ENCODE measurements around the gene OR2A25. TPM values are rescaled to one million over a fixed set of nuclear protein-coding genes. Genes with fewer than 3 reads are reported as not detected.

OR2A25 gene
- total RNA-seq, 4 donors from 2014 or later, result not detected

GRCh38 chr7:144032985-144033709 lies 36.5 kb upstream of the OR2A25 start:
- Histone ChIP-seq H3K4me3 (no peak overlapping the region), H3K4me1 (no peaks in the 10 kb centered on the region), H3K9me3 (no peaks in the 10 kb centered on the region), H3K27me3 (no peaks in the 10 kb centered on the region), H3K36me3 (no peaks in the 10 kb centered on the region), H3K27ac (no peak overlapping the region)
- ATAC-seq, result no peak
- 52 to 55% methylated on average over 1 of the region's 1 CpG for WGBS, 2 donors (ENCODE audit: low coverage in 1 of 2)
- TF ChIP-seq CTCF (IDR thresholded peaks at IDR 0.05), result no peak
- TF ChIP-seq POLR2AphosphoS5 (IDR thresholded peaks at IDR 0.05), result no peak
- TF ChIP-seq EP300 (IDR thresholded peaks at IDR 0.05), result no peak
- TF ChIP-seq POLR2A (IDR thresholded peaks at IDR 0.05), result no peak

- no peaks in the 10 kb centered on the region for H3K36me3 ChIP-seq
- no peaks in the 10 kb centered on the region for H3K4me1 ChIP-seq
- ATAC-seq, result no peak
- H3K4me3 ChIP-seq, result no peak overlapping the region
- TF ChIP-seq EP300 (IDR thresholded peaks at IDR 0.05) (no peak), POLR2A (IDR thresholded peaks at IDR 0.05) (no peak)
- H3K9me3 ChIP-seq, result no peaks in the 10 kb centered on the region
- H3K27me3 ChIP-seq, result no peaks in the 10 kb centered on the region
- no peak overlapping the region for H3K27ac ChIP-seq
Observed at GRCh38 chr7:144035385-144035784, 34.2 kb upstream of the OR2A25 start.

GRCh38 chr7:144036302-144036885 lies 33.2 kb upstream of the OR2A25 start:
- no peak for ATAC-seq
- no peak for TF ChIP-seq POLR2A (IDR thresholded peaks at IDR 0.05)
- no peak for TF ChIP-seq CTCF (IDR thresholded peaks at IDR 0.05)
- TF ChIP-seq POLR2AphosphoS5 (IDR thresholded peaks at IDR 0.05), result no peak
- TF ChIP-seq EP300 (IDR thresholded peaks at IDR 0.05), result no peak
- Histone ChIP-seq H3K27me3 (no peaks in the 10 kb centered on the region), H3K9me3 (no peaks in the 10 kb centered on the region), H3K4me1 (no peaks in the 10 kb centered on the region), H3K27ac (no peak overlapping the region), H3K36me3 (no peaks in the 10 kb centered on the region), H3K4me3 (no peak overlapping the region)
- 67 to 80% methylated on average over 1 of the region's 1 CpG for WGBS, 2 donors (ENCODE audit: low coverage in 1 of 2)

GRCh38 chr7:144037414-144038035 lies 32.1 kb upstream of the OR2A25 start:
- TF ChIP-seq EP300 (IDR thresholded peaks at IDR 0.05) (no peak), CTCF (IDR thresholded peaks at IDR 0.05) (no peak), POLR2AphosphoS5 (IDR thresholded peaks at IDR 0.05) (no peak), POLR2A (IDR thresholded peaks at IDR 0.05) (no peak)
- Histone ChIP-seq H3K4me1 (no peaks in the 10 kb centered on the region), H3K27ac (no peak overlapping the region), H3K27me3 (no peaks in the 10 kb centered on the region), H3K36me3 (no peaks in the 10 kb centered on the region), H3K4me3 (no peak overlapping the region), H3K9me3 (no peaks in the 10 kb centered on the region)
- no peak for ATAC-seq
- WGBS, 2 donors (ENCODE audit: low coverage in 1 of 2), result 29 to 40% methylated on average over 1 of the region's 1 CpG

GRCh38 chr7:144038887-144039286 lies 30.7 kb upstream of the OR2A25 start:
- no peaks in the 10 kb centered on the region for H3K9me3 ChIP-seq
- 46 to 73% methylated on average over 4 of the region's 4 CpGs for WGBS, 2 donors (ENCODE audit: low coverage in 1 of 2)
- ATAC-seq, result no peak
- H3K4me3 ChIP-seq, result no peak overlapping the region
- no peaks in the 10 kb centered on the region for H3K4me1 ChIP-seq
- no peaks in the 10 kb centered on the region for H3K36me3 ChIP-seq
- no peaks in the 10 kb centered on the region for H3K27me3 ChIP-seq
- TF ChIP-seq POLR2A (IDR thresholded peaks at IDR 0.05) (no peak), POLR2AphosphoS5 (IDR thresholded peaks at IDR 0.05) (no peak), EP300 (IDR thresholded peaks at IDR 0.05) (no peak)
- no peak overlapping the region for H3K27ac ChIP-seq
